Measurements from ENCODE around the gene ANXA3.

- peak in 2 of 3 experiments; percentile 13 for TF ChIP-seq CTCF (IDR thresholded peaks at IDR 0.05)
- TF ChIP-seq POLR2A (IDR thresholded peaks at IDR 0.05; ENCODE audit: low read depth) = no peak
- TF ChIP-seq POLR2AphosphoS5 (IDR thresholded peaks at IDR 0.05) = no peak
- no peak for TF ChIP-seq EP300 (IDR thresholded peaks at IDR 0.05)
These were observed 40.7 kb downstream of the ANXA3 start for GRCh38 chr4:78592088-78592783.

All from esophagus muscularis mucosa (tissue), 4 donors.